GM12878 (cell line): ENCODE measurements around the gene RABL2A. TPM values are rescaled to one million over a fixed set of nuclear protein-coding genes. Genes with fewer than 3 reads are reported as not detected.
A peak's percentile ranks its signal among the peaks of the same experiment; 100 is the strongest.
"Not testable (repeated sequence)": the region's sequence is repeated elsewhere in the genome, so short reads cannot be mapped to it uniquely, and the experiment has no call there.

Source experiments
- ATAC-seq: fragments of 200-7000 bp; cut with Tn5 transposase; 3 replicates; pipeline ENCODE4 v1.9.1; 2020; ENCODE audit warnings: mild to moderate bottlenecking, moderate library complexity
- BruUV-seq: library from RNA; stranded (reverse); fragments of 400-500 nt; replicated peaks from 2 replicates; lab custom pipeline; 2021; lab: Mats Ljungman, UMichigan
- CTCF ChIA-PET: fragments of 300-600 bp; sonication (Branson Sonifier 250); formaldehyde crosslinking; extraction: SDS; loops from one replicate; lab custom pipeline; 2021; ENCODE audit warnings: inconsistent platforms; lab: Yijun Ruan, JAX
- POLR2A ChIA-PET: fragments of 350-600 bp; formaldehyde crosslinking; extraction: SDS; loops from one replicate; lab custom pipeline; 2021; ENCODE audit warnings: inconsistent platforms; lab: Charles Lee
- RAD21 ChIA-PET: fragments of 300-600 bp; sonication (Branson Sonifier 250); formaldehyde crosslinking; loops from one replicate; lab custom pipeline; 2023; ENCODE audit warnings: antibody characterized with exemption; ENCODE audit not compliant: unreplicated experiment; lab: Charles Lee
- SMC1A ChIA-PET: fragments of 300-600 bp; sonication (Branson Sonifier 250); formaldehyde crosslinking; loops from one replicate; lab custom pipeline; 2023; ENCODE audit not compliant: unreplicated experiment, uncharacterized antibody; lab: Charles Lee
- DNase-seq: peaks from one replicate; pipeline ENCODE4 v3.0.0-alpha.2; 2011; ENCODE audit warnings: low read depth, low spot score
- FAIRE-seq: peaks from 3 replicates; lab custom pipeline; 2011; peaks lifted over from hg19 to GRCh38; lab: Jason Lieb, UNC
- H2AFZ ChIP-seq: 2 replicates; pipeline ENCODE4 v1.6.0; 2011; ENCODE audit warnings: low read depth, low read length, control low read depth; ENCODE audit not compliant: control insufficient read depth
- H3K27ac ChIP-seq: 2 replicates; pipeline ENCODE4 v1.5.1; 2011; ENCODE audit warnings: control low read depth; ENCODE audit not compliant: control insufficient read depth, insufficient read depth
- H3K27me3 ChIP-seq, 2 experiments: replicated peaks in 1 of 2; 2 replicates each; pipeline versions ENCODE4 v1.6.0 to v1.6.1; 2011; ENCODE audit warnings: low read length in 1 of 2; ENCODE audit not compliant: control insufficient read depth in 2 of 2, insufficient read depth in 2 of 2
- H3K36me3 ChIP-seq, 2 experiments: 2 replicates each; pipeline ENCODE4 v1.5.1; 2011; ENCODE audit warnings: low read length in 1 of 2; ENCODE audit not compliant: control insufficient read depth in 2 of 2, insufficient read depth in 2 of 2
- H3K4me1 ChIP-seq: 2 replicates; pipeline ENCODE4 v1.6.1; 2011; ENCODE audit warnings: mild to moderate bottlenecking, low read length, moderate library complexity, mixed read lengths; ENCODE audit not compliant: control insufficient read depth, insufficient read depth
- H3K4me2 ChIP-seq: 2 replicates; pipeline ENCODE4 v1.6.0; 2011; ENCODE audit warnings: control low read depth; ENCODE audit not compliant: control insufficient read depth, insufficient read depth
- H3K4me3 ChIP-seq: fragments of 200-600 bp; sonication (generic); 2 replicates; pipeline ENCODE4 v1.5.1; 2016
- H3K79me2 ChIP-seq: 2 replicates; pipeline ENCODE4 v1.6.0; 2011; ENCODE audit warnings: low read length; ENCODE audit not compliant: control insufficient read depth, insufficient read depth
- H3K9ac ChIP-seq: 2 replicates; pipeline ENCODE4 v1.8.0; 2011; ENCODE audit warnings: low read length, control low read depth, mixed read lengths; ENCODE audit not compliant: control insufficient read depth, insufficient read depth
- H3K9me3 ChIP-seq: replicated peaks from 3 replicates; pipeline ENCODE4 v1.5.1; 2011; ENCODE audit warnings: mild to moderate bottlenecking, low read length; ENCODE audit not compliant: control insufficient read depth, insufficient read depth
- H4K20me1 ChIP-seq: 2 replicates; pipeline ENCODE4 v1.6.0; 2011; ENCODE audit not compliant: control insufficient read depth, insufficient read depth
- BHLHE40 ChIP-seq, 2 experiments: fragments of 450-650 bp in 1 of 2; IDR thresholded peaks; 2 replicates each; pipeline ENCODE4 v1.6.1; 2011 to 2017; ENCODE audit warnings: low read depth in 2 of 2, borderline replicate concordance in 1 of 2, improper control_type of control experiment in 1 of 2, low read length in 1 of 2, mild to moderate bottlenecking in 1 of 2
- WGBS: methylation state at CpG from one replicate; pipeline ENCODE4 v1.1.6; 2016; ENCODE audit warnings: low lambda C conversion rate; ENCODE audit not compliant: insufficient replicate concordance, insufficient coverage; ENCODE audit errors: missing lambda C conversion rate; 5-methylcytosine and 5-hydroxymethylcytosine counted together
- in situ Hi-C: fragments of 300-500 bp; cut with MboI; formaldehyde crosslinking; loops from 9 replicates; pipeline ENCODE4 v1.14.3; 2018; ENCODE audit warnings: mixed read lengths
- intact Hi-C: fragments of 100-400 bp; cut with micrococcal nuclease; formaldehyde crosslinking; loops from one replicate; pipeline ENCODE4 v1.14.2; 2022; ENCODE audit not compliant: unreplicated experiment
- polyA plus RNA-seq, 11 experiments: library from polyadenylated mRNA; depleted of rRNA in 4 of 11; unstranded in 6 of 11; stranded (reverse) in 5 of 11; fragments of >200 nt; fragmentation: Nextera tagmentation in 4 of 11; fragmentation: Illumina TruSeq in 1 of 11; extraction: Ambion mirVana in 4 of 11; extraction: Trizol in 1 of 11; gene quantifications; 1 replicate in 1 of 11; 2 replicates in 10 of 11; pipeline versions ENCODE4 v1.2.1 to v1.2.3, GENCODE V29; 2011 to 2016; ENCODE audit warnings: inconsistent platforms in 2 of 11, missing spikeins in 2 of 11, low read depth in 1 of 11
- total RNA-seq, 4 experiments: library from RNA; depleted of rRNA in 3 of 4; stranded (reverse); fragments of >200 nt in 3 of 4; fragmentation: Illumina TruSeq in 1 of 4; extraction: Trizol in 1 of 4; gene quantifications; 2 replicates each; pipeline versions ENCODE4 v1.2.1 to v1.2.3, GENCODE V29; 2013 to 2021

Gene RABL2A
- total and polyA plus RNA-seq, 10 of the 15 experiments (the other 5 are each of a cell fraction or from before 2014, with no cell fraction given): 0.87 to 17.9 (median 9.7) TPM

DNA sequence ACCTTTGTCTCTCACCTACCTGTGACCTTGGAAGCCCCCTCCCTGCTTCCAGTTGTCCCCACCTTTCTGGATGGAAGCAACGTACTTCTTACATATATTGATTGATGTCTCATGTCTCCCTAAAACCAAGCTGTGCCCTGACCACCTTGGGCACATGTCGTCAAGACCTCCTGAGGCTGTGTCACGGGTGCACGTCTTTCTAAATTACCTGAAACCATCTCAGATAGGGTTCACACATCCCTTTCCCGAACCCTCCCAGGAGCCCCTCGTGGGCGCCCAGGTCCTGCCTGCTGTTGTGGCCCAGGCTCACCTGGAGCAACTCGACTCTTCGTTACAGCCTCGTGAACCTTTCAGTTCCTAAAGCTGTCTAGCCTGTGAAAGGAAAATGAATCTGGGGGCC, 1.2 kb upstream of the RABL2A start:
- Histone ChIP-seq H3K4me2 (peak overlapping the region; percentile 55; the same call in 1 of the 2 replicates), H3K4me3 (peak overlapping the region; percentile 65; the same call in 1 of the 2 replicates), H3K9ac (peak overlapping the region; percentile 27; the same call in 1 of the 2 replicates)
- in situ Hi-C loops, H2AFZ ChIP-seq, H3K4me1 ChIP-seq, H4K20me1 ChIP-seq, CTCF ChIA-PET, H3K79me2 ChIP-seq, SMC1A ChIA-PET, FAIRE-seq, H3K27ac ChIP-seq, BruUV-seq, intact Hi-C loops, DNase-seq, POLR2A ChIA-PET, H3K9me3 ChIP-seq, H3K27me3 ChIP-seq, RAD21 ChIA-PET, ATAC-seq, H3K36me3 ChIP-seq: not testable (repeated sequence)
- TF ChIP-seq BHLHE40 (IDR thresholded peaks at IDR 0.05; ENCODE audit: borderline replicate concordance in 1 of 2, low read depth in 2 of 2, low read length in 1 of 2): 0 out of 4 replicates have a peak, but pooled peaks of 1 of the 2 experiments have one; percentile 5
- 28% methylated on average over 9 of the region's 10 CpGs for WGBS

DNA sequence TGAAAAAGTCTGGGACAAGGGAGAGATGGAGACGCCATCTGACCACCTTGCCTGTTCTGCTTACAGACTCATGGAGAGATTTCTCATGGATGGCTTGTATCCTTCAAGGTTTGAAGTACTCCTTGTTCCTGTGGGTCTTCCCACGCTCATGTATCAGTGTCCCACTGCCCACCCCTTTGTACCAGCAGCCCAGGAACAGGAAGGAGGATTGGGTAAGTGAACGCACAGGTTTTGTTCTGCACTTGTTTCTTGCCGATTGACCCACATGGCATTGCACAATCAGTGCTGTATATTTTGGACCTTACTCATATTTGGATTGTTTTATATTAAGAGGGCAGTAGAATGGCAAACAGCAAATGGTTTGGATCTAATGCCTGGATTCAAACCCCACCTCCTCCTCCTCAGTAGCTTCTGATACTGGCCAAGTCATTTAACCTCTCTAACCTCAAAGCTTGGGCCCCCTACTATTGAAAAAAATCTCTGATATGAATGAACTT, 5.8 kb downstream of the RABL2A start:
- H3K9me3 ChIP-seq, H3K27ac ChIP-seq, RAD21 ChIA-PET, H3K4me3 ChIP-seq, POLR2A ChIA-PET, intact Hi-C loops, H3K4me2 ChIP-seq, SMC1A ChIA-PET, H3K79me2 ChIP-seq, BruUV-seq, H3K4me1 ChIP-seq, in situ Hi-C loops, DNase-seq, ATAC-seq, H3K9ac ChIP-seq, H2AFZ ChIP-seq, H3K36me3 ChIP-seq, CTCF ChIA-PET, FAIRE-seq, H3K27me3 ChIP-seq, H4K20me1 ChIP-seq: not testable (repeated sequence)
- WGBS: 79% methylated on average over 4 of the region's 4 CpGs

DNA sequence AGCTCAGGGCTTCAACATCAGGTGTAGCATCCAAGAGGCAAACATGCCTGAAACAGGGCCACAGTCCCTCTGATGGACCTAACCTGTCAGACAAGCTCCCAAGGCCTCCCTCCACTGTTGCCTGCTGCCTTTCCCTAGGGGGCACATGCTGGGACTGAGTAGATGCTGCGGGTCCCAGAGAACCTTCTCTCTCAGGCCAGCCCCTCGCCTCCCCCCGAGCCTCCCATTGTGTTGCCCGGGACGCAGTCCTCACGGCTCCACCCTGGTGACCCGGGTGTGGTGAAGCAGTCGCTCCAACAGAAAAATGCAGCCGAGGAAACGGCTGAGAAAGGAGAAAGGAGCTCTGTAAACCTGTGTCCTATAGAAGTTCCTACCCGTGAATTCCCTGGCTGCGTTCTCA, 8.3 kb downstream of the RABL2A start:
- CTCF ChIA-PET, ATAC-seq, intact Hi-C loops, H3K79me2 ChIP-seq, H3K9me3 ChIP-seq, H3K9ac ChIP-seq, BruUV-seq, H3K27me3 ChIP-seq, H3K4me3 ChIP-seq, H2AFZ ChIP-seq, POLR2A ChIA-PET, DNase-seq, H3K27ac ChIP-seq, H3K4me1 ChIP-seq, H4K20me1 ChIP-seq, in situ Hi-C loops, RAD21 ChIA-PET, H3K36me3 ChIP-seq, H3K4me2 ChIP-seq, FAIRE-seq: not testable (repeated sequence)
- SMC1A ChIA-PET: interaction anchor here (0.6 kb wide), 1 partner anchor 60 kb away, joined by 3 read pairs; no protein-coding TSS in a partner anchor
- over 99% methylated on average over 10 of the region's 12 CpGs for WGBS

DNA sequence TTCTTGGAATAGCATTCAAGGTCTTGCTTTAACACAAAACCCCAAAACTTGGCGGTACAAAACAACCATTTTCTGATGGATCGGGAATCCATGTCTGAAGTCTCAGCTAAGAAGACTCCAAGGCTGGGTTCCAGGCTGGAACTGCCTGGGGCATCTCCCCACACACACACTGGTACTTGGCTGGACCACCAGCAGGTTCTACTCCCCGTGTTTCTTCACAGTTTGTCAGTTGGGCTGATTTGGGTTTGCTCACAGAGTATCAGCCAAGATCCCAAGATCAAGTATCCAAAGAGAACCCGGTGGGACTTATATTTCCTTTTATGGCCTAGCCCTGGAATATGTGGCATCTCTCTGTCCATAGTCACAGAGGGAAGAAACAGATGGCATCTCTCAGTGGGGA, 9.2 kb downstream of the RABL2A start:
- DNase-seq, RAD21 ChIA-PET, H3K4me1 ChIP-seq, H3K36me3 ChIP-seq, H3K79me2 ChIP-seq, H3K9ac ChIP-seq, H3K9me3 ChIP-seq, ATAC-seq, H2AFZ ChIP-seq, POLR2A ChIA-PET, FAIRE-seq, SMC1A ChIA-PET, H3K27ac ChIP-seq, H3K4me3 ChIP-seq, in situ Hi-C loops, CTCF ChIA-PET, BruUV-seq, intact Hi-C loops, H3K4me2 ChIP-seq, H3K27me3 ChIP-seq, H4K20me1 ChIP-seq: not testable (repeated sequence)
- WGBS: 82% methylated on average over 4 of the region's 4 CpGs
